ENCODE measurements around the gene BANP. TPM values are rescaled to one million over a fixed set of nuclear protein-coding genes. Genes with fewer than 3 reads are reported as not detected.

Gene BANP
- total RNA-seq, 5 donors from 2014 or later (not counting 1 experiment from before 2014, with no cell fraction given), result 57.1 to 81.9 (median 69.4) TPM

DNA sequence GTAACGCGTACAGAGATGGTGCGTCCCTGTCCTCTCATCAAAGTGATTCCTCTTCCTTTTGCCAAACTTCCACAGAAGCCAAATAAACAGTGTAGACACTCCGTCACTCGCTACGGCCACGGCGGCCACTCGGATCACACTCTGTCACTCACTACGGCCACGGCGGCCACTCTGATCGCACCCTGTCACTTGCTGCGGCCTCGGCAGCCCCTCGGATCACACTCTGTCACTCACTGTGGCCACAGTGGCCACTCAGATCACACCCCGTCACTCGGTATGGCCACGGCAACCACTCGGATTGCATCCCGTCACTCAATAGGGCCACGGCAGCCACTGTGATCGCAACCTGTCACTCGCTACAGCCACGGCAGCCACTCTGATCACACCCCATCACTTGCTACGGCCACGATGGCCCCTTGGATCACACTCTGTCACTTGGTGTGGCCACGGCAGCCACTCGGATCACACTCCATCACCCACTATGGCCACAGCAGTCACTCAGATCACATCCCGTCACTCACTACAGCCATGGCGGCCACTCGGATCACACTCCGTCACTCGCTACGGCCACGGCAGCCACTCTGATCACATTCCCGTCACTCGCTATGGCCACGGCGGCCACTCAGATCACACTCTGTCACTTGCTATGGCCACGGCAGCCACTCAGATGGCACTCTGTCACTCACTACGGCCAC lies 170.8 kb downstream of the BANP start:
- Histone ChIP-seq H3K4me1 (ENCODE audit: control insufficient read depth in 1 of 2, extremely low read depth in 1 of 2, insufficient read depth in 2 of 2, low read length in 2 of 2) (no peaks in the 10 kb centered on the region), H3K36me3 (ENCODE audit: control insufficient read depth in 2 of 2, extremely low read depth in 1 of 2, insufficient read depth in 1 of 2, low read length in 1 of 2) (no peaks in the 10 kb centered on the region), H3K9me3 (no peaks in the 10 kb centered on the region), H3K4me3 (ENCODE audit: control insufficient read depth in 1 of 2, extremely low read depth in 1 of 2, low read length in 1 of 2) (no peak overlapping the region), H3K27ac (ENCODE audit: low read length) (no peak overlapping the region), H3K27me3 (replicated peaks in 1 of 2; ENCODE audit: control insufficient read depth in 2 of 2, extremely low read depth in 1 of 2, insufficient read depth in 2 of 2, low read length in 1 of 2) (no peaks in the 10 kb centered on the region)
- Mint-ChIP-seq H3K9me3 (no peaks in the 10 kb centered on the region), H3K4me1 (no peaks in the 10 kb centered on the region), H3K36me3 (no peaks in the 10 kb centered on the region), H3K27ac (no peak overlapping the region), H3K27me3 (peaks cover 0 to 9% of the 10 kb centered on the region in 2 donors), H3K4me3 (no peak overlapping the region)
- POLR2A ChIA-PET, result no interaction called here
- CTCF ChIA-PET, result no interaction called here
- no peak for ATAC-seq (replicated peaks in 1 of 4)
- 91% methylated on average over 33 of the region's 42 CpGs for WGBS (ENCODE audit: insufficient coverage)
- DNase-seq, result no peak

Other genes starting within 250 kb of the BANP start
- gene KLHDC4, start 185.4 kb upstream of the BANP start, total RNA-seq, result 100 to 1,000 TPM; 104 to 136 (median 116) TPM
- 10 to 100 TPM; 37.9 to 81.6 (median 40.0) TPM for gene SLC7A5, start 81.9 kb upstream of the BANP start, total RNA-seq
- gene CA5A, start 14.9 kb upstream of the BANP start, total RNA-seq, result under 1 TPM in 1 of 5 donors, not detected in 4; 0.20 TPM